SU-DHL-6 (cell line): Measurements from ENCODE around the gene CA11.

Experiments used
- CTCF ChIP-seq: fragments of 200-600 bp; sonication (generic); IDR thresholded peaks from one replicate; pipeline ENCODE4 v1.5.1; 2017; ENCODE audit warnings: antibody characterized with exemption, mild to moderate bottlenecking, low read length, moderate library complexity; ENCODE audit not compliant: insufficient read depth, poor library complexity, severe bottlenecking
- EZH2phosphoT487 ChIP-seq: fragments of 200-600 bp; sonication (generic), shearing (Covaris generic); conservative IDR thresholded peaks from 2 replicates; pipeline ENCODE4 v1.6.1; 2018; ENCODE audit warnings: mild to moderate bottlenecking, antibody characterized with exemption, low read length, moderate library complexity, mixed read lengths

GRCh38 chr19:48596237-48596636 lies 49.8 kb downstream of the CA11 start:
- no peak for TF ChIP-seq CTCF
- TF ChIP-seq EZH2phosphoT487, result no peak
